Measurements from ENCODE around the gene PARVG. TPM values are rescaled to one million over a fixed set of nuclear protein-coding genes. Genes with fewer than 3 reads are reported as not detected.

PARVG gene
- total RNA-seq, 2 donors from 2014 or later, result 89.1 to 94.7 TPM

- DNase-seq (no peak), ATAC-seq (no peak)
- Mint-ChIP-seq H3K4me3 (no peak overlapping the region), H3K36me3 (ENCODE audit: low read depth) (peaks cover 3% of the 10 kb centered on the region), H3K4me1 (no peaks in the 10 kb centered on the region), H3K27me3 (no peaks in the 10 kb centered on the region), H3K27ac (no peak overlapping the region)
- no peaks in the 10 kb centered on the region for H3K9me3 ChIP-seq (ENCODE audit: control insufficient read depth, low read length, poor library complexity, severe bottlenecking)
These were observed 26.7 kb downstream of the PARVG start for GRCh38 chr22:44207173-44207980.

- Mint-ChIP-seq H3K4me3 (no peak overlapping the region), H3K4me1 (no peaks in the 10 kb centered on the region), H3K27me3 (no peaks in the 10 kb centered on the region), H3K36me3 (ENCODE audit: low read depth) (peaks cover 3% of the 10 kb centered on the region), H3K27ac (no peak overlapping the region)
- H3K9me3 ChIP-seq (ENCODE audit: control insufficient read depth, low read length, poor library complexity, severe bottlenecking), result no peaks in the 10 kb centered on the region
- DNase-seq, result no peak
- ATAC-seq, result no peak
These were observed 27.2 kb downstream of the PARVG start for GRCh38 chr22:44207981-44208317.

GRCh38 chr22:44209343-44209742 is 28.6 kb downstream of the PARVG start:
- no peaks in the 10 kb centered on the region for H3K36me3 Mint-ChIP-seq (ENCODE audit: low read depth)
- ATAC-seq (no peak), DNase-seq (no peak)
- no peak overlapping the region for H3K4me3 Mint-ChIP-seq
- H3K27me3 Mint-ChIP-seq, result no peaks in the 10 kb centered on the region
- no peaks in the 10 kb centered on the region for H3K4me1 Mint-ChIP-seq
- H3K9me3 ChIP-seq (ENCODE audit: control insufficient read depth, low read length, poor library complexity, severe bottlenecking), result no peaks in the 10 kb centered on the region
- no peak overlapping the region for H3K27ac Mint-ChIP-seq

GRCh38 chr22:44210722-44211121 is 30.0 kb downstream of the PARVG start:
- DNase-seq, result no peak
- no peak for ATAC-seq
- no peak overlapping the region for H3K4me3 Mint-ChIP-seq
- no peak overlapping the region for H3K27ac Mint-ChIP-seq
- H3K27me3 Mint-ChIP-seq, result no peaks in the 10 kb centered on the region
- H3K36me3 Mint-ChIP-seq (ENCODE audit: low read depth), result no peaks in the 10 kb centered on the region
- no peaks in the 10 kb centered on the region for H3K4me1 Mint-ChIP-seq
- no peaks in the 10 kb centered on the region for H3K9me3 ChIP-seq (ENCODE audit: control insufficient read depth, low read length, poor library complexity, severe bottlenecking)

- H3K9me3 ChIP-seq (ENCODE audit: control insufficient read depth, low read length, poor library complexity, severe bottlenecking), result no peaks in the 10 kb centered on the region
- ATAC-seq (no peak), DNase-seq (no peak)
- no peak overlapping the region for H3K27ac Mint-ChIP-seq
- no peaks in the 10 kb centered on the region for H3K27me3 Mint-ChIP-seq
- no peaks in the 10 kb centered on the region for H3K36me3 Mint-ChIP-seq (ENCODE audit: low read depth)
- H3K4me3 Mint-ChIP-seq, result no peak overlapping the region
- H3K4me1 Mint-ChIP-seq, result no peaks in the 10 kb centered on the region
These were observed 30.7 kb downstream of the PARVG start for GRCh38 chr22:44211256-44211945.

GRCh38 chr22:44211946-44212930 is 31.5 kb downstream of the PARVG start:
- H3K27me3 Mint-ChIP-seq, result no peaks in the 10 kb centered on the region
- H3K4me3 Mint-ChIP-seq, result no peak overlapping the region
- no peaks in the 10 kb centered on the region for H3K9me3 ChIP-seq (ENCODE audit: control insufficient read depth, low read length, poor library complexity, severe bottlenecking)
- DNase-seq, result no peak
- no peaks in the 10 kb centered on the region for H3K4me1 Mint-ChIP-seq
- H3K27ac Mint-ChIP-seq, result no peak overlapping the region
- no peak for ATAC-seq
- no peaks in the 10 kb centered on the region for H3K36me3 Mint-ChIP-seq (ENCODE audit: low read depth)

- no peaks in the 10 kb centered on the region for H3K9me3 ChIP-seq (ENCODE audit: control insufficient read depth, low read length, poor library complexity, severe bottlenecking)
- H3K4me1 Mint-ChIP-seq, result no peaks in the 10 kb centered on the region
- no peaks in the 10 kb centered on the region for H3K27me3 Mint-ChIP-seq
- ATAC-seq (no peak), DNase-seq (no peak)
- H3K27ac Mint-ChIP-seq, result no peak overlapping the region
- no peak overlapping the region for H3K4me3 Mint-ChIP-seq
- H3K36me3 Mint-ChIP-seq (ENCODE audit: low read depth), result no peaks in the 10 kb centered on the region
These were observed 32.2 kb downstream of the PARVG start for GRCh38 chr22:44212936-44213335.

- ATAC-seq (no peak), DNase-seq (no peak)
- Mint-ChIP-seq H3K4me1 (no peaks in the 10 kb centered on the region), H3K27ac (no peak overlapping the region), H3K27me3 (no peaks in the 10 kb centered on the region), H3K36me3 (ENCODE audit: low read depth) (no peaks in the 10 kb centered on the region), H3K4me3 (no peak overlapping the region)
- H3K9me3 ChIP-seq (ENCODE audit: control insufficient read depth, low read length, poor library complexity, severe bottlenecking), result no peaks in the 10 kb centered on the region
These were observed 32.8 kb downstream of the PARVG start for GRCh38 chr22:44213489-44214043.

GRCh38 chr22:44214187-44214586 is 33.5 kb downstream of the PARVG start:
- no peak overlapping the region for H3K27ac Mint-ChIP-seq
- no peaks in the 10 kb centered on the region for H3K4me1 Mint-ChIP-seq
- H3K4me3 Mint-ChIP-seq, result no peak overlapping the region
- no peaks in the 10 kb centered on the region for H3K9me3 ChIP-seq (ENCODE audit: control insufficient read depth, low read length, poor library complexity, severe bottlenecking)
- H3K27me3 Mint-ChIP-seq, result no peaks in the 10 kb centered on the region
- ATAC-seq, result no peak
- DNase-seq, result no peak
- no peaks in the 10 kb centered on the region for H3K36me3 Mint-ChIP-seq (ENCODE audit: low read depth)

GRCh38 chr22:44214764-44215163 is 34.0 kb downstream of the PARVG start:
- H3K9me3 ChIP-seq (ENCODE audit: control insufficient read depth, low read length, poor library complexity, severe bottlenecking), result no peaks in the 10 kb centered on the region
- Mint-ChIP-seq H3K27ac (no peak overlapping the region), H3K4me1 (no peaks in the 10 kb centered on the region), H3K4me3 (no peak overlapping the region), H3K36me3 (ENCODE audit: low read depth) (no peaks in the 10 kb centered on the region), H3K27me3 (no peaks in the 10 kb centered on the region)
- no peak for DNase-seq
- ATAC-seq, result no peak

GRCh38 chr22:44215287-44215686 is 34.6 kb downstream of the PARVG start:
- H3K9me3 ChIP-seq (ENCODE audit: control insufficient read depth, low read length, poor library complexity, severe bottlenecking), result no peaks in the 10 kb centered on the region
- ATAC-seq, result no peak
- no peak overlapping the region for H3K4me3 Mint-ChIP-seq
- no peaks in the 10 kb centered on the region for H3K36me3 Mint-ChIP-seq (ENCODE audit: low read depth)
- no peaks in the 10 kb centered on the region for H3K4me1 Mint-ChIP-seq
- H3K27ac Mint-ChIP-seq, result no peak overlapping the region
- no peaks in the 10 kb centered on the region for H3K27me3 Mint-ChIP-seq
- DNase-seq, result no peak

- Mint-ChIP-seq H3K27me3 (peaks cover 6% of the 10 kb centered on the region), H3K4me1 (no peaks in the 10 kb centered on the region), H3K4me3 (no peak overlapping the region), H3K36me3 (ENCODE audit: low read depth) (no peaks in the 10 kb centered on the region), H3K27ac (no peak overlapping the region)
- ATAC-seq (no peak), DNase-seq (no peak)
- no peaks in the 10 kb centered on the region for H3K9me3 ChIP-seq (ENCODE audit: control insufficient read depth, low read length, poor library complexity, severe bottlenecking)
These were observed 36.6 kb downstream of the PARVG start for GRCh38 chr22:44217346-44217745.

- ATAC-seq, result no peak
- no peak for DNase-seq
- H3K4me3 Mint-ChIP-seq, result no peak overlapping the region
- H3K9me3 ChIP-seq (ENCODE audit: control insufficient read depth, low read length, poor library complexity, severe bottlenecking), result no peaks in the 10 kb centered on the region
- H3K27me3 Mint-ChIP-seq, result peaks cover 10% of the 10 kb centered on the region
- H3K4me1 Mint-ChIP-seq, result no peaks in the 10 kb centered on the region
- H3K36me3 Mint-ChIP-seq (ENCODE audit: low read depth), result no peaks in the 10 kb centered on the region
- H3K27ac Mint-ChIP-seq, result no peak overlapping the region
These were observed 37.3 kb downstream of the PARVG start for GRCh38 chr22:44218071-44218470.

All from T-helper 17 cell (primary cell).